ENCODE measurements around the gene JPH4.

DNA sequence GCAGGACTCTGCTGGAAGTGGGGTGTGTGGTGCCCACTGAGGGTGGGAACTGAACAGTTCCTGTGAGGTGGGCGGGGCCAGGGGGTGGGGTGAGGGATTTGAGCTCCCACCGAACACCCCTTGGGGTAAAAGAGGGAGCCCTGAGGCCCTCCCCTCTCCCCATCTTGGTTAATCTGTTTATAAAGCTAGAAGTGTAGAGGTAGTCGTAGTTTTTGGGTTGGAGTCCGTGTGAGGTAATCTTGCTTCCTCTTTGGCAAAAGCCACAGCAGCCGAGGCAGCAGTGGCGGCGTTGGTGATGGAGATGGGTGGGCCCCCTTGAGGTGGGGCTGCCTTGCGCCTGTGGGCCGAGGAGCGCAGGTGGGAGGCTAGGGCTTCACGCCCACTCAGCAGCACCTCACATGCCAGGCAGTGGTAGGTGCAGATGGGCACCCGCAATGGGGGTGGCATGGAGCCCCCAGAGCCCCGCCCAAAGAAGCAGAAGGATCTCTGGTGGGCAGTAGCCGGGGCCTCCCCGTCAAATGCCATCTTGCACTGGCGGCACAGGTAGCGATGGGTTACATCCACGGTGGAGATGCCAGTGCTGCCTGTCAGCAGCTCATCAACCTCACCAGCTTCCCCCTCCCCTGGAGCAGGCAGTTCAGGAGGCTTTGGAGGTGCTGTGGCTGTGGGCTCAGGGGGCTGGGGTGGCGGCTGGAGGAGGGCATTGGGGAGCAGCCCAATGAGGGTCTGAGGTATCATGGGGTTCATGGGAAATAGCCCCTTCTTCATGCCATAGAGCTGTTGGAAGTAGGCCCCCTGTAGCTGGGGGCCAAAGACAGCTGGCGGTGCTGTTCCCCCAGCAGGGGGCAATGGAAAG, 56.6 kb downstream of the JPH4 start:
- TF ChIP-seq POLR2A (IDR thresholded peaks at IDR 0.05) = no peak
- TF ChIP-seq, protein P1, sequence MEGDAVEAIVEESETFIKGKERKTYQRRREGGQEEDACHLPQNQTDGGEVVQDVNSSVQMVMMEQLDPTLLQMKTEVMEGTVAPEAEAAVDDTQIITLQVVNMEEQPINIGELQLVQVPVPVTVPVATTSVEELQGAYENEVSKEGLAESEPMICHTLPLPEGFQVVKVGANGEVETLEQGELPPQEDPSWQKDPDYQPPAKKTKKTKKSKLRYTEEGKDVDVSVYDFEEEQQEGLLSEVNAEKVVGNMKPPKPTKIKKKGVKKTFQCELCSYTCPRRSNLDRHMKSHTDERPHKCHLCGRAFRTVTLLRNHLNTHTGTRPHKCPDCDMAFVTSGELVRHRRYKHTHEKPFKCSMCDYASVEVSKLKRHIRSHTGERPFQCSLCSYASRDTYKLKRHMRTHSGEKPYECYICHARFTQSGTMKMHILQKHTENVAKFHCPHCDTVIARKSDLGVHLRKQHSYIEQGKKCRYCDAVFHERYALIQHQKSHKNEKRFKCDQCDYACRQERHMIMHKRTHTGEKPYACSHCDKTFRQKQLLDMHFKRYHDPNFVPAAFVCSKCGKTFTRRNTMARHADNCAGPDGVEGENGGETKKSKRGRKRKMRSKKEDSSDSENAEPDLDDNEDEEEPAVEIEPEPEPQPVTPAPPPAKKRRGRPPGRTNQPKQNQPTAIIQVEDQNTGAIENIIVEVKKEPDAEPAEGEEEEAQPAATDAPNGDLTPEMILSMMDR (IDR thresholded peaks at IDR 0.05) = no peak
- TF ChIP-seq POLR2AphosphoS5 (IDR thresholded peaks at IDR 0.05) = no peak
- no peak for TF ChIP-seq EP300 (IDR thresholded peaks at IDR 0.05)

Data from stomach (tissue), 4 donors.